T-helper 22 cell (primary cell): Measurements from ENCODE around the gene MTG2.

Experiments used
- DNase-seq: peaks from one replicate; pipeline ENCODE4 v3.0.0-alpha.2; 2020; ENCODE audit warnings: low read depth

The MTG2 gene

GRCh38 chr20:62222266-62222850 lies 39.5 kb downstream of the MTG2 start:
- no peak for DNase-seq

- DNase-seq: no peak
Observed at GRCh38 chr20:62222972-62223371, 40.1 kb downstream of the MTG2 start.

GRCh38 chr20:62223571-62223970 lies 40.7 kb downstream of the MTG2 start:
- no peak for DNase-seq

GRCh38 chr20:62224113-62224855 lies 41.5 kb downstream of the MTG2 start:
- no peak for DNase-seq

- DNase-seq: no peak
Observed at GRCh38 chr20:62225026-62225425, 42.2 kb downstream of the MTG2 start.

- no peak for DNase-seq
Observed at GRCh38 chr20:62225820-62226635, 43.2 kb downstream of the MTG2 start.

GRCh38 chr20:62226707-62227590 lies 44.1 kb downstream of the MTG2 start:
- no peak for DNase-seq

- DNase-seq: no peak
Observed at GRCh38 chr20:62227591-62227976, 44.8 kb downstream of the MTG2 start.

GRCh38 chr20:62227977-62228958 lies 45.4 kb downstream of the MTG2 start:
- no peak for DNase-seq

- no peak for DNase-seq
Observed at GRCh38 chr20:62228982-62229545, 46.2 kb downstream of the MTG2 start.

- DNase-seq: no peak
Observed at GRCh38 chr20:62229667-62230066, 46.8 kb downstream of the MTG2 start.

- no peak for DNase-seq
Observed at GRCh38 chr20:62230276-62230675, 47.4 kb downstream of the MTG2 start.

- DNase-seq: no peak
Observed at GRCh38 chr20:62230696-62231095, 47.9 kb downstream of the MTG2 start.

GRCh38 chr20:62231292-62231691 lies 48.5 kb downstream of the MTG2 start:
- DNase-seq: no peak

- DNase-seq: no peak
Observed at GRCh38 chr20:62232194-62232593, 49.4 kb downstream of the MTG2 start.

GRCh38 chr20:62232770-62233645 lies 50.2 kb downstream of the MTG2 start:
- no peak for DNase-seq

GRCh38 chr20:62233684-62234083 lies 50.9 kb downstream of the MTG2 start:
- DNase-seq: no peak

GRCh38 chr20:62234339-62234738 lies 51.5 kb downstream of the MTG2 start:
- no peak for DNase-seq

GRCh38 chr20:62235001-62235776 lies 52.4 kb downstream of the MTG2 start:
- no peak for DNase-seq
